ENCODE measurements around the gene PLEKHB2.

DNA sequence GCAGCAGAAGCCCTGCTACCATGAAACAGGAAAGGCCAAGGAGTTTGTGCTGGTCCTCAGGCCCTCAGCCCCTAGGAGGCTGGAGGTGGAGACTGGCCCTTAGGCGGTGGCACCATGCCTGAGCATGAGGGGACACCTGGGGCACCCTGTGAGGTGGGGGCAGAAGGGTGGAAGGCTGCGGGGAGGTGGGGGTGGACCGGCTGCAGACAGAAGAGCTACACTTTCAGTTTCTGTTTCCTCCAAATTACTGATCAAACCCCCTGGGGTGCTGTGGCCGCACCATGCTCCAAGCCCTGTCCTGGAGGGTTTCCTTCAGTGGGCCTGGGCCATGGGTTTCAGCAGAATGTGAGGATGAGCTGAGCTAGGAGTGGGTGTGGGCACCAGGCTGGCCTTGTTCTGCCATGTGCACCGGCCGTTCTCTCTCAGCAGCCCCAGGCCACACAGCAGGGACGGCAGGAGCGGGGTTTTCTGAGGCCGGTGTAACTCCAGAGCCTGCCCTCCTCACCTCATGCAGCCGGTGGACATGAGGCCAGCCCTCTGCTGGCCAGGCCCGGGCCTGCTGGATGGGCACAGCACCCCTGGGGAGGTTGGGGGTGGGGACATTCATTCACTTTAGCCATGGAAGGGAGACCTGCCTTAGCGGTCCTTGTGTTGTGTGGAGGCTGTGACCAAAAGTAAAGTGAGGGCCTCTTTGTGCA, 51.5 kb downstream of the PLEKHB2 start:
- TF ChIP-seq, protein P1, sequence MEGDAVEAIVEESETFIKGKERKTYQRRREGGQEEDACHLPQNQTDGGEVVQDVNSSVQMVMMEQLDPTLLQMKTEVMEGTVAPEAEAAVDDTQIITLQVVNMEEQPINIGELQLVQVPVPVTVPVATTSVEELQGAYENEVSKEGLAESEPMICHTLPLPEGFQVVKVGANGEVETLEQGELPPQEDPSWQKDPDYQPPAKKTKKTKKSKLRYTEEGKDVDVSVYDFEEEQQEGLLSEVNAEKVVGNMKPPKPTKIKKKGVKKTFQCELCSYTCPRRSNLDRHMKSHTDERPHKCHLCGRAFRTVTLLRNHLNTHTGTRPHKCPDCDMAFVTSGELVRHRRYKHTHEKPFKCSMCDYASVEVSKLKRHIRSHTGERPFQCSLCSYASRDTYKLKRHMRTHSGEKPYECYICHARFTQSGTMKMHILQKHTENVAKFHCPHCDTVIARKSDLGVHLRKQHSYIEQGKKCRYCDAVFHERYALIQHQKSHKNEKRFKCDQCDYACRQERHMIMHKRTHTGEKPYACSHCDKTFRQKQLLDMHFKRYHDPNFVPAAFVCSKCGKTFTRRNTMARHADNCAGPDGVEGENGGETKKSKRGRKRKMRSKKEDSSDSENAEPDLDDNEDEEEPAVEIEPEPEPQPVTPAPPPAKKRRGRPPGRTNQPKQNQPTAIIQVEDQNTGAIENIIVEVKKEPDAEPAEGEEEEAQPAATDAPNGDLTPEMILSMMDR (IDR thresholded peaks at IDR 0.05): peak; percentile 36
- no peak for TF ChIP-seq SIN3A (IDR thresholded peaks at IDR 0.05; ENCODE audit: borderline replicate concordance, insufficient read depth, low read depth, low read length)
- TF ChIP-seq POLR2AphosphoS5 (IDR thresholded peaks at IDR 0.05; ENCODE audit: low read depth, low read length): no peak
- TF ChIP-seq, protein P2, sequence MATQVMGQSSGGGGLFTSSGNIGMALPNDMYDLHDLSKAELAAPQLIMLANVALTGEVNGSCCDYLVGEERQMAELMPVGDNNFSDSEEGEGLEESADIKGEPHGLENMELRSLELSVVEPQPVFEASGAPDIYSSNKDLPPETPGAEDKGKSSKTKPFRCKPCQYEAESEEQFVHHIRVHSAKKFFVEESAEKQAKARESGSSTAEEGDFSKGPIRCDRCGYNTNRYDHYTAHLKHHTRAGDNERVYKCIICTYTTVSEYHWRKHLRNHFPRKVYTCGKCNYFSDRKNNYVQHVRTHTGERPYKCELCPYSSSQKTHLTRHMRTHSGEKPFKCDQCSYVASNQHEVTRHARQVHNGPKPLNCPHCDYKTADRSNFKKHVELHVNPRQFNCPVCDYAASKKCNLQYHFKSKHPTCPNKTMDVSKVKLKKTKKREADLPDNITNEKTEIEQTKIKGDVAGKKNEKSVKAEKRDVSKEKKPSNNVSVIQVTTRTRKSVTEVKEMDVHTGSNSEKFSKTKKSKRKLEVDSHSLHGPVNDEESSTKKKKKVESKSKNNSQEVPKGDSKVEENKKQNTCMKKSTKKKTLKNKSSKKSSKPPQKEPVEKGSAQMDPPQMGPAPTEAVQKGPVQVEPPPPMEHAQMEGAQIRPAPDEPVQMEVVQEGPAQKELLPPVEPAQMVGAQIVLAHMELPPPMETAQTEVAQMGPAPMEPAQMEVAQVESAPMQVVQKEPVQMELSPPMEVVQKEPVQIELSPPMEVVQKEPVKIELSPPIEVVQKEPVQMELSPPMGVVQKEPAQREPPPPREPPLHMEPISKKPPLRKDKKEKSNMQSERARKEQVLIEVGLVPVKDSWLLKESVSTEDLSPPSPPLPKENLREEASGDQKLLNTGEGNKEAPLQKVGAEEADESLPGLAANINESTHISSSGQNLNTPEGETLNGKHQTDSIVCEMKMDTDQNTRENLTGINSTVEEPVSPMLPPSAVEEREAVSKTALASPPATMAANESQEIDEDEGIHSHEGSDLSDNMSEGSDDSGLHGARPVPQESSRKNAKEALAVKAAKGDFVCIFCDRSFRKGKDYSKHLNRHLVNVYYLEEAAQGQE (IDR thresholded peaks at IDR 0.05; ENCODE audit: insufficient read depth in 1 of 2, low read depth in 2 of 2, low read length in 1 of 2): no peak
- no peak for TF ChIP-seq TCF7L2 (IDR thresholded peaks at IDR 0.05; ENCODE audit: low read depth, low read length)

Measured in Panc1 (cell line).